ENCODE measurements around the gene PLEKHO2.

DNA sequence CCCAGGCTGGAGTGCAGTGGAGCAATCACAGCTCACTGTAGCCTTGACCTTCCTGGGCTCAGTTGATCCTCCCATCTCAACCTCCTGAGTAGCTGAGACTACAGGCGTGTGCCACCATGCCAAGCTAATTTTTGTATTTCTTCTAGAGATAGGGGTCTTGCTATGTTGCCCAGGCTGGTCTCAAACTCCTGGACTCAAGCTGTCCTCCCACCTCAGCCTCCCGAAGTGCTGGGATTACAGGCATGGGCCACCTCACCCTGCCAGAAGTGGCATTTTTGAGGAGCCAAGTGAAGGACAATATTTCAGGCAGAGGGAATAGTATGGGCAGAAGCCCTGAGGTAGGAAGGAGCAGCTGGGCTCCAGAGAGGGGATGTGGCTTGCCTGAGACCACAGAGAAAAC lies 74.7 kb downstream of the PLEKHO2 start:
- TF ChIP-seq POLR2AphosphoS5 (IDR thresholded peaks at IDR 0.05) = no peak
- TF ChIP-seq, protein P1, sequence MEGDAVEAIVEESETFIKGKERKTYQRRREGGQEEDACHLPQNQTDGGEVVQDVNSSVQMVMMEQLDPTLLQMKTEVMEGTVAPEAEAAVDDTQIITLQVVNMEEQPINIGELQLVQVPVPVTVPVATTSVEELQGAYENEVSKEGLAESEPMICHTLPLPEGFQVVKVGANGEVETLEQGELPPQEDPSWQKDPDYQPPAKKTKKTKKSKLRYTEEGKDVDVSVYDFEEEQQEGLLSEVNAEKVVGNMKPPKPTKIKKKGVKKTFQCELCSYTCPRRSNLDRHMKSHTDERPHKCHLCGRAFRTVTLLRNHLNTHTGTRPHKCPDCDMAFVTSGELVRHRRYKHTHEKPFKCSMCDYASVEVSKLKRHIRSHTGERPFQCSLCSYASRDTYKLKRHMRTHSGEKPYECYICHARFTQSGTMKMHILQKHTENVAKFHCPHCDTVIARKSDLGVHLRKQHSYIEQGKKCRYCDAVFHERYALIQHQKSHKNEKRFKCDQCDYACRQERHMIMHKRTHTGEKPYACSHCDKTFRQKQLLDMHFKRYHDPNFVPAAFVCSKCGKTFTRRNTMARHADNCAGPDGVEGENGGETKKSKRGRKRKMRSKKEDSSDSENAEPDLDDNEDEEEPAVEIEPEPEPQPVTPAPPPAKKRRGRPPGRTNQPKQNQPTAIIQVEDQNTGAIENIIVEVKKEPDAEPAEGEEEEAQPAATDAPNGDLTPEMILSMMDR (IDR thresholded peaks at IDR 0.05) = no peak
